ENCODE measurements around the gene DIDO1. TPM values are rescaled to one million over a fixed set of nuclear protein-coding genes. Genes with fewer than 3 reads are reported as not detected.

DIDO1 gene
- total RNA-seq, 4 donors from 2014 or later, result 67.7 to 92.9 (median 72.2) TPM

GRCh38 chr20:62949153-62949821 is 23.0 kb upstream of the DIDO1 start:
- WGBS, 2 donors, result 96 to 98% methylated on average over 6 of the region's 6 CpGs

GRCh38 chr20:62947532-62948300 is 21.4 kb upstream of the DIDO1 start:
- Histone ChIP-seq H3K36me3 (peaks cover 49% of the 10 kb centered on the region in 2 donors), H3K27me3 (no peaks in the 10 kb centered on the region), H3K9me3 (no peaks in the 10 kb centered on the region), H3K4me1 (peaks cover 6 to 8% of the 10 kb centered on the region in 2 donors), H3K27ac (no peak overlapping the region), H3K4me3 (replicated peaks in 1 of 3) (no peak overlapping the region)
- WGBS, 2 donors, result 94 to 95% methylated on average over 17 of the region's 17 CpGs
- TF ChIP-seq POLR2A (IDR thresholded peaks at IDR 0.05) (no peak), CTCF (IDR thresholded peaks at IDR 0.05) (no peak)
- DNase-seq, result no peak
- intact Hi-C loops (cut with DNase I), result no loop called here

More at GRCh38 chr20:62949153-62949821, 23.0 kb upstream of the DIDO1 start:
- Histone ChIP-seq H3K36me3 (peaks cover 34 to 38% of the 10 kb centered on the region in 2 donors), H3K27me3 (no peaks in the 10 kb centered on the region), H3K9me3 (no peaks in the 10 kb centered on the region), H3K27ac (no peak overlapping the region), H3K4me3 (replicated peaks in 1 of 3) (no peak overlapping the region), H3K4me1 (peaks cover 22 to 24% of the 10 kb centered on the region in 2 donors)
- no peak for DNase-seq
- TF ChIP-seq POLR2A (IDR thresholded peaks at IDR 0.05) (no peak), CTCF (IDR thresholded peaks at IDR 0.05) (no peak)
- intact Hi-C loops (cut with DNase I), result no loop called here

- no peak overlapping the region for H3K27ac ChIP-seq
- H3K4me3 ChIP-seq (replicated peaks in 1 of 3), result no peak overlapping the region
- H3K27me3 ChIP-seq, result no peaks in the 10 kb centered on the region
- intact Hi-C loops (cut with DNase I), result no loop called here
- H3K4me1 ChIP-seq, result peaks cover 0 to under 1% of the 10 kb centered on the region in 2 donors
- TF ChIP-seq CTCF (IDR thresholded peaks at IDR 0.05) (no peak), POLR2A (IDR thresholded peaks at IDR 0.05) (no peak)
- 80 to 92% methylated on average over 10 of the region's 10 CpGs for WGBS, 2 donors
- H3K9me3 ChIP-seq, result no peaks in the 10 kb centered on the region
- H3K36me3 ChIP-seq, result peaks cover 49% of the 10 kb centered on the region in 2 donors
- no peak for DNase-seq
These were observed 20.6 kb upstream of the DIDO1 start for GRCh38 chr20:62946918-62947317.

GRCh38 chr20:62945771-62946339 is 19.6 kb upstream of the DIDO1 start:
- no peak overlapping the region for H3K4me3 ChIP-seq (replicated peaks in 1 of 3)
- TF ChIP-seq CTCF (IDR thresholded peaks at IDR 0.05) (no peak), POLR2A (IDR thresholded peaks at IDR 0.05) (no peak)
- H3K27ac ChIP-seq, result no peak overlapping the region
- peaks cover 49% of the 10 kb centered on the region in 2 donors for H3K36me3 ChIP-seq
- no peaks in the 10 kb centered on the region for H3K4me1 ChIP-seq
- no peak for DNase-seq
- no peaks in the 10 kb centered on the region for H3K9me3 ChIP-seq
- H3K27me3 ChIP-seq, result no peaks in the 10 kb centered on the region
- intact Hi-C loops (cut with DNase I), result no loop called here
- 87 to 89% methylated on average over 17 to 22 of the region's 25 CpGs for WGBS, 2 donors
